Measurements from ENCODE around the gene HELZ2.

GRCh38 chr20:63555661-63556381, 18.2 kb downstream of the HELZ2 start:
- TF ChIP-seq POLR2A (IDR thresholded peaks at IDR 0.05) (no peak), CTCF (IDR thresholded peaks at IDR 0.05) (no peak), EP300 (IDR thresholded peaks at IDR 0.05) (no peak)
